Liver (tissue), 3 donors: ENCODE data around the gene MTERF4.

Experiments used
- CTCF ChIP-seq: fragments of 150-350 bp; IDR thresholded peaks from 2 replicates; pipeline ENCODE4 v1.5.1; 2017; ENCODE audit warnings: improper control_type of control experiment, low read depth, low read length; ENCODE audit not compliant: missing input control
- MAX ChIP-seq: IDR thresholded peaks from 2 replicates; pipeline ENCODE4 v1.6.1; 2016; ENCODE audit warnings: antibody characterized with exemption
- SP1 ChIP-seq: IDR thresholded peaks from 2 replicates; pipeline ENCODE4 v1.6.1; 2018; ENCODE audit warnings: antibody characterized with exemption, mild to moderate bottlenecking
- TAF1 ChIP-seq: conservative IDR thresholded peaks from 2 replicates; pipeline ENCODE4 v1.6.1; 2016; ENCODE audit warnings: antibody characterized with exemption, mild to moderate bottlenecking
- YY1 ChIP-seq: IDR thresholded peaks from 2 replicates; pipeline ENCODE4 v1.6.1; 2016; ENCODE audit warnings: antibody characterized with exemption, mild to moderate bottlenecking
- TF ChIP-seq, protein P1 (sequence below): IDR thresholded peaks from 2 replicates; pipeline ENCODE4 v1.6.1; 2016; ENCODE audit warnings: antibody characterized with exemption, mild to moderate bottlenecking
- donor health status: healthy.
- donor health status: healthy.

DNA sequence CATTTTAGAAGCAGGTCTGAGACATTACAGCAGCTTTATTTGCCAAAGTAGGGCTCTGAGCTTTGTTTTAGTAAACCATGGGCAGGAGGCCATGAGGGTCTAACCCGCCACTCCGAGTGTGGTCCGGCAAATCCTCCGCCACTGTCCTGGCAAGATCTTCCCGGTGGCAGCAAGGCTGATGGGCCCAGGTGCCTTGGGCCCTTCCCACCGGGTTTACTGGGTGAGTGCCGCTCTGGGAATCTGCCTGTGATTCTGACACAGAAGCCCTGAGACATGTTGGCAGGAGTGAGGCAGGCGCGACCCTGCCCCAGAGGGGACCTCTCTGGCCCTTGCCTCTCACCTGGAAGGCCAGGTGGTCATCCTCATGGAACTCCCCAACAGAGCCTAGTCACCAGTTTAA is 29.9 kb downstream of the MTERF4 start:
- TF ChIP-seq SP1 (no peak), CTCF (no peak), YY1 (no peak), TAF1 (no peak), MAX (no peak)
- TF ChIP-seq, protein P1, sequence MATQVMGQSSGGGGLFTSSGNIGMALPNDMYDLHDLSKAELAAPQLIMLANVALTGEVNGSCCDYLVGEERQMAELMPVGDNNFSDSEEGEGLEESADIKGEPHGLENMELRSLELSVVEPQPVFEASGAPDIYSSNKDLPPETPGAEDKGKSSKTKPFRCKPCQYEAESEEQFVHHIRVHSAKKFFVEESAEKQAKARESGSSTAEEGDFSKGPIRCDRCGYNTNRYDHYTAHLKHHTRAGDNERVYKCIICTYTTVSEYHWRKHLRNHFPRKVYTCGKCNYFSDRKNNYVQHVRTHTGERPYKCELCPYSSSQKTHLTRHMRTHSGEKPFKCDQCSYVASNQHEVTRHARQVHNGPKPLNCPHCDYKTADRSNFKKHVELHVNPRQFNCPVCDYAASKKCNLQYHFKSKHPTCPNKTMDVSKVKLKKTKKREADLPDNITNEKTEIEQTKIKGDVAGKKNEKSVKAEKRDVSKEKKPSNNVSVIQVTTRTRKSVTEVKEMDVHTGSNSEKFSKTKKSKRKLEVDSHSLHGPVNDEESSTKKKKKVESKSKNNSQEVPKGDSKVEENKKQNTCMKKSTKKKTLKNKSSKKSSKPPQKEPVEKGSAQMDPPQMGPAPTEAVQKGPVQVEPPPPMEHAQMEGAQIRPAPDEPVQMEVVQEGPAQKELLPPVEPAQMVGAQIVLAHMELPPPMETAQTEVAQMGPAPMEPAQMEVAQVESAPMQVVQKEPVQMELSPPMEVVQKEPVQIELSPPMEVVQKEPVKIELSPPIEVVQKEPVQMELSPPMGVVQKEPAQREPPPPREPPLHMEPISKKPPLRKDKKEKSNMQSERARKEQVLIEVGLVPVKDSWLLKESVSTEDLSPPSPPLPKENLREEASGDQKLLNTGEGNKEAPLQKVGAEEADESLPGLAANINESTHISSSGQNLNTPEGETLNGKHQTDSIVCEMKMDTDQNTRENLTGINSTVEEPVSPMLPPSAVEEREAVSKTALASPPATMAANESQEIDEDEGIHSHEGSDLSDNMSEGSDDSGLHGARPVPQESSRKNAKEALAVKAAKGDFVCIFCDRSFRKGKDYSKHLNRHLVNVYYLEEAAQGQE, result no peak
